Measurements from ENCODE around the gene KLF17. TPM values are rescaled to one million over a fixed set of nuclear protein-coding genes. Genes with fewer than 3 reads are reported as not detected.

Gene KLF17
- total RNA-seq, 1 experiment from 2014 or later, result not detected

DNA sequence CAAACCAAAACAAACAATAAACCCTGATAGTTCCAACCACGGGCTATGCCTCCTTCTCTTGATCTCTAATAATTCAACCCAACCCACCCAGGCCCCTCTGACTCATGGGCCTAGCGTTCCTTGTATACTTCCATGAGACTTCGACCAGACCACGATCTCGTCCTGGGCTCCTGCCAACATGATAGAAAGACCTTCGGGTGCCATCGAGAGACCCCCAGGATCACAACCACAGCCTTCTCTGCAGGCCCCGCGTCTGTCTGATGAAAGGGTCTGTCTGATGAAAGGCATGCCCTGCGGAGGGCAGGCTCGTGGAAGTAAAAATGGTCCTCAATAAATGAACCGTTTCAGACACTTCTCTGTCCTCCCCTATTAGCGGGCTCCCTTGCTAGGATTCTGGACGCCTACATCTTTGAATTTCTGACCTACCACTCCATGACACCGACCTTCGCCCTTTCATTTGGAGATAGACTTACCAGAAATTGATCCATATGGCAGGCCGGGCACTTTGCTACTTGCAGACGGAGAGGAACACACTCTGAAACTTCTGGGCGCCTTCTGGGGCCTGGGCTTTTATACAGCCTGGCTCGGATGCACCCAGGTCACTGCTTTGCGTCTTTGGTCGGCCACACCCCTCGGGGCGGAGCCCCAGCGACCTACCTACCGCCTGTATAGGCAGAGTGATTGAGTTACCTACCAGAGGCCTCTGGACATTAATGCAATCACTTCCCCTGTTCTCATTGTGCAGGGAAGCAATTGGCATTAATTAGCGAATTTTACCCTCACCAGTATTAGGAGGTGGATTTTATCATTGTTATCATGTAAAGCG lies 28.1 kb downstream of the KLF17 start:
- in situ Hi-C loops (cut with HindIII; ENCODE audit: low sequenced_read_pairs), result no loop called here
- no peak for DNase-seq (ENCODE audit: low spot score)

DNA sequence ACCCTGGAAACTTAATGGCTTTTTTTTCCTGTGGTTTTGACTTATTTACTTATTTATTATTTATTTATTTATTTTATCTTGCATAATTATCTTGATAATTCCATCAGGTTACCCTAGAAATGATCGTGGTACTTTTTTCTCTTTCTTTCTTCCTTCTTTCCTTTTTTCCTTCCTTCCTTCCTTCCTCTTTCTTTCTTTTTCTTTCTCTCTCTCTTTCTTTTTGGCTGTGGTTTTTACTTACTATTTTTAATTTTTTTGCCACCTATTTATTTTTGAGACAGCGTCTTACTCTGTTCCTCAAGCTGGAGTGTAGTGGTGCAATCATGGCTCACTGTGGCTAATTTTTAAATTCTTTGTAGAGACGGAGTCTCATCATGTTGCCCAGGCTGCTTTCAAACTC lies 29.0 kb downstream of the KLF17 start:
- in situ Hi-C loops (cut with HindIII; ENCODE audit: low sequenced_read_pairs), result no loop called here
- no peak for DNase-seq (ENCODE audit: low spot score)

DNA sequence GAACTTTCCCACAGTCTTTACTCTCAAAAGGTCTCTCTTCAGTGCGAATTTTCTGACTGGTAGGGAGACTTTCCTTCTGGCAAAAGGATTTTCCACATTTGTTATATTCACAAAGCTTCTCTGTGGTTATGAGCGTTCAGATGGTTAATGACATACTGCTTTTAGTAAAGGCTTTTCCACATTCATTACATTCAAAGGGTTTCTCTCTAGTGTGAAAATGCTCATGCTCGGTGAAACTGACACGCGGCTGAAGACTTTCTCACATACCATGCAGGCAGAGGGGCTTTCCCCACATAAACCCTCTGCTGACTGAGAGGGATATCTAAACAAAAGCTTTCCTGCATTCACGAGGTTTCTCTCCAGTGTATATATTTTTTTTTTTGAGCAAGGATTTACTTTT lies 32.7 kb downstream of the KLF17 start:
- DNase-seq (ENCODE audit: low spot score), result no peak
- in situ Hi-C loops (cut with HindIII; ENCODE audit: low sequenced_read_pairs), result no loop called here

DNA sequence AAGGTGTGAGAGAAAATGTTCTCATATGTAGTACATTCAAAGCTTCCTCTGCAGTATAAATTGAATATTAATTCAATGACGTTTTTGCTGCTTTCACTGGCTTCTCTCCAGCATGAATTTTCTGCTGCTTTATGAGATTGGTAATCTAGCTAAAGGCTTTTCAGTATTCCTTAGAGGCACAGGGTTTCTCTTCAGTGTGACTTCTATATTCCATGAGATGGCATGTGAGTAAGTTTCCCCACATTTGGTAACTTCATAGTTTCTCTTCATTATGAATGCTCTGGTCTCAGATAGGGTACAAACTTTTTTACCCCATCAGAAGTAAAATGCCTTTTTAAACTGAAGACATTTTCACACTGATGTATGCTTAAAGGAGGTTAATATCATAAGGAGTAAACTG lies 33.2 kb downstream of the KLF17 start:
- in situ Hi-C loops (cut with HindIII; ENCODE audit: low sequenced_read_pairs), result no loop called here
- DNase-seq (ENCODE audit: low spot score), result no peak

DNA sequence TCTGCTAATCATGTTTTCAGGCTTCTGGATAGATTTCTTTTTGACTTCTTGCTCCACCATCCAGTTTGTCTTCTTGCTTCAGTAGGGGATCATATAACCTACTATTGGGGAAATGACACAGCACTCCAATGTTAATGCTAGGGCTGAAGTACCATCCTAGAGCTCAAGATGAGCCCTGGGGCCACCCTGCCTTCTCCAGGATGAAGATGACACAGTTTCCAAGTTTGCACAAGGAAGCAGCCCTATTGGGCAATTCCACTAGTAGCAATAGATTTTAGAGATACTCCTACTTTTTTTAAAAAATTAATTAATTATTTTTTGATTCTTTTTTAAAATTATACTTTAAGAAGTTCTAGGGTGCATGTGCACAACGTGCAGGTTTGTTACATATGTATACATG lies 34.1 kb downstream of the KLF17 start:
- in situ Hi-C loops (cut with HindIII; ENCODE audit: low sequenced_read_pairs), result no loop called here
- DNase-seq (ENCODE audit: low spot score), result no peak

DNA sequence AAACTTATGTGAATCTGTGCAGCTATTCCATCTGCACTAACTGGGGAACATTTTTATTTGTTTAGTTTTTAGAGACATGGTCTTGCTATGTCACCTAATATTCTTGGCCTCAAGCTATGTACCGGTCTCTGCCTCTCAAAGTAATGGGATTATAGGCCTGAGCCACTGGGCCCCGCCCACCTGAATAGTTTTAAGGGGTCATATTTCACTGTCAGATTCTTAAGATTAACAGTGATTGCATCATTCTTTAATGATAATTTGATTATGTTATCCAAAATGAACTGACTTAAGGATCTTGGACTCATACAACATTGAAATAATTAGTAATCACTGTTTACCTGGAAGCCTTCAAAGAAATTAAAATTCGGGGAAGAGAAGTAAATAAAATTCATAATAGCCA lies 35.4 kb downstream of the KLF17 start:
- in situ Hi-C loops (cut with HindIII; ENCODE audit: low sequenced_read_pairs), result no loop called here
- DNase-seq (ENCODE audit: low spot score), result no peak

DNA sequence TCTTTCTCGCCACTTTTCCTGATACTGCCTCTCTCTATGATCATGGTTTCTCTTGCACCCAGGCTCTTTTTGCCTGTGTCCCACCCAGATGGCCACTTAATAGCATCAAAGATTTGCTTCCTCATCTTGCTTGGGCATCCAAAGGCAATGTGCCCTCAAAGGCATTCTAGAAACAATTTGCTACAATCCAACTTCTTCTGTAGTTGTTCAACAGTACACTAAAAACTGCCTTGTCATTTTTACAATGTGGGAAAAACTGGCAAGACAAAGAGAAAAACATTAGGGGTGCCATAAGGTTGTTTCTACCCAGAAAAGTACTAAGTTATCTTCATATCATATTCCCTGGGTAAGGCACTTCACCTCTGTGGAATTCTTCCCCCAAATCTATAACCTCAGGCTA lies 39.3 kb downstream of the KLF17 start:
- in situ Hi-C loops (cut with HindIII; ENCODE audit: low sequenced_read_pairs), result no loop called here
- no peak for DNase-seq (ENCODE audit: low spot score)

DNA sequence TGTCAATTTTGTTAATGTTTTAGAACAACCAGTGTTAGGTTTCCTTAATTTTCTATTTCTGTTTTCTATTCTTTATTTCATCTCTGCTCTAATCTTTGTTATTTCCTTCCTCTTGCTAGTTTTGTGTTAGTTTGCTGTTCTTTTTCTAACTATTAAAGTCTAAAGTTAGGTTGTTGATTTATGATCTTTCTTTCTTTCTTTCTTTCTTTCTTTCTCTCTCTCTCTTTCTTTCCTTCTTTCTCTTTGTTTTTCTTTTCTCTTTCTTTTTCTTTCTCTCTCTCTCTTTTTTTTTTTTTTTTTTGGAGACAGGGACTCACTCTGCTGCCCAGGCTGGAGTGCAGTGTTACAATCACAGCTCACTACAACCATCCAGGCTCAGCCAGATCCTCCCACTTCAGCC lies 40.2 kb downstream of the KLF17 start:
- DNase-seq (ENCODE audit: low spot score), result no peak
- in situ Hi-C loops (cut with HindIII; ENCODE audit: low sequenced_read_pairs), result no loop called here

DNA sequence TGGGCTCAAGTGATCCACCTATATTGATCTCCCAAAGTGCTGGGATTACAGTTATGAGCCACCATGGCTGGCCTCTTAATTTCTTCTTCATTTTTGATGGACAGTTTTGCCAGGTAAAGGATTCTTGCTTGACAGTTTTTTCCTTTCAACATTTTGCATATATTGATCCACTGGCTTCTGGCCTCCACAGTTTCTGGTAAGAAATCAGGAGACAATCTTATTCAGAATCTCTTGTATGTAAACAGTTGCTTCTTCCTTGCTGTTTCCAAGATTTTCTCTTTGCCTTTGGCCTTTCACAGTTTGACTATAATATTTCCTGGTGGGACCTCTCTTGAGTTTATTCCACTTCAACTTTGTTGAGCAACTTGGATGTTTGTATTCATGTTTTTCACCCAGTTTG lies 42.9 kb downstream of the KLF17 start:
- no peak for DNase-seq (ENCODE audit: low spot score)
- in situ Hi-C loops (cut with HindIII; ENCODE audit: low sequenced_read_pairs), result no loop called here

DNA sequence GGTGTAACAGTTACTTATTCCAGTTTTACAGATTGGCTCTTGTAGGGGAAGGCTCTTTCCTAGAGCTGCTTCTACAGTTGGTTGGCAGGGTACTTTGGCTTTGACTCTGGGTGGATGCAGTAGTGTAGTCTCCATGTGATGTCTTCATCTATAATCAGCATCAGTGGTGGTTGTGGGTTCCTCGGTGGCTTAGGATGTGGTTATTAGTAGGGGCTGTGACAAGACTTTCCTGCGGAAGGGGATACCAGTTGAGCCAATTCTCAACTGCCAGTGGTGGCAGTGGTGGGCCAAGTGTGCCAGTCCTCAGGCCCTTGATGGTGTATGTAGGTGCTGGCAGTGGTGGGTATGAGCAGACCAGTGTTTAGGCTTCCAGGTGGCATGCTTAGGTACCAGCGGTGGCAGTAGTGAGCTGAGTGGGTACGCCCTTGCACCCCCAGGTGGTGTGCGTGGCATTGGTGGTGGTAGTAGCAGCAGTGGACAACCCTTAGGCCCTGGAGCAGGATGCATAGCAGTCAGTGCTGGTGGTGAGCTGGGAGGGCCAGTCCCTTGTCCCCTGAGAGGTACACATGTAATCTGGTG lies 50.0 kb downstream of the KLF17 start:
- no peak for DNase-seq (ENCODE audit: low spot score)
- in situ Hi-C loops (cut with HindIII; ENCODE audit: low sequenced_read_pairs), result no loop called here

DNA sequence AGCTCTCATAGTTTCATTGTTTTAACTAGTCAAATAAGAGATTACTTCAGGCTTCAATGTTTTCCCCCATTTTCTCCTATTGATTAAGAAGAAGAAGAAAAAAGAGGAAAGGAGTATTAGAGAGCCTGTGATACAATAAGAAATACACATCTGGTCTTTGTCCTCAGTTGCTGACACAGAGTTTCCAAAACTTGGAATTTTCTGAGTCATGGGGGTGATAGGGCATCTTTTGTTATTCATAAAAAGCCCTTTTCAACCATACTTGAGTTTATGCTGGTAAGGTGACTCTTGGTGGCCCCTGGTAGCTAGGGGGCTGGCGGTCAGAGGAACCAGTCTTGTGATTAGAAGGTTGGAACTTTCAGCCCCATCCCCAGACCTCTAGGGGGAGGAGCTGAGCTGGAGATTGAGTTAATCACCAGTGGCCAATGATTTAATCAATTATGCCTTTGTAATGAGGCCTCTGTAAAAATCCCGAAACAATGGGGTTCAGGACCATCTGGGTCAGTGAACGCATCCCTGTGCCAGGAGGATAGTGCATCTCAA lies 51.7 kb downstream of the KLF17 start:
- DNase-seq (ENCODE audit: low spot score), result no peak
- in situ Hi-C loops (cut with HindIII; ENCODE audit: low sequenced_read_pairs), result no loop called here

DNA sequence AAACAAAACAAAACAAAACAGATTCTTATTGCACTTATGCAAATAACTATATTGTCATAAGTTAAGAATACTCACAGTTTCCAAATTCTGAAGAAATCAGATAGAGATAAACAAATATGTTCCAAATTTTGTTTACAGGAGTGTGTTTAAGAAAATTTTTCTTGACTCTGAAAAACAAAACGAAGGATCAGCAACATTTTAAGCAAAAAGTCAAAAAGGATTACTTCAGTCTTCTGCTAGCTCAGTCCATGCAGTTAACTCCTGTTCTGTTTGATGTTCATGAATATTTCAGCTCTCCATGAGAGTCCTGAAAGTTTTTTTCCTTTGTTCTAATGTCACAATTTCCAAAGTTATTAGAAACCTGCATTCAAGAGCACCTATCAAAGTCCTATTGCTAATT lies 56.0 kb downstream of the KLF17 start:
- in situ Hi-C loops (cut with HindIII; ENCODE audit: low sequenced_read_pairs), result no loop called here
- no peak for DNase-seq (ENCODE audit: low spot score)

Other genes starting within 250 kb of the KLF17 start
- gene ARTN, start 185.0 kb upstream of the KLF17 start, total RNA-seq (2014; rRNA removed; shearing (Covaris generic)), result not detected in 2 replicates
- 15.9 and 22.6 TPM in 2 replicates for gene IPO13, start 171.9 kb upstream of the KLF17 start, total RNA-seq (2014; rRNA removed; shearing (Covaris generic))
- 43.0 and 47.6 TPM in 2 replicates for gene DPH2, start 148.8 kb upstream of the KLF17 start, total RNA-seq (2014; rRNA removed; shearing (Covaris generic))
- 133 and 183 TPM in 2 replicates for gene ATP6V0B, start 143.9 kb upstream of the KLF17 start, total RNA-seq (2014; rRNA removed; shearing (Covaris generic))
- gene B4GALT2, start 139.6 kb upstream of the KLF17 start, total RNA-seq (2014; rRNA removed; shearing (Covaris generic)), result 38.9 and 56.4 TPM in 2 replicates
- gene CCDC24, start 127.2 kb upstream of the KLF17 start, total RNA-seq (2014; rRNA removed; shearing (Covaris generic)), result 2.2 and 8.1 TPM in 2 replicates
- gene SLC6A9, start 87.4 kb upstream of the KLF17 start, total RNA-seq (2014; rRNA removed; shearing (Covaris generic)), result 0.55 and 1.7 TPM in 2 replicates
- not detected in 2 replicates for gene KLF18, start 22.8 kb downstream of the KLF17 start, total RNA-seq (2014; rRNA removed; shearing (Covaris generic))
- 39.5 and 43.0 TPM in 2 replicates for gene DMAP1, start 94.7 kb downstream of the KLF17 start, total RNA-seq (2014; rRNA removed; shearing (Covaris generic))
- 131 and 135 TPM in 2 replicates for gene ERI3, start 236.4 kb downstream of the KLF17 start, total RNA-seq (2014; rRNA removed; shearing (Covaris generic))